Endothelial cell of umbilical vein (primary cell): ENCODE results near the gene VAC14. TPM values are rescaled to one million over a fixed set of nuclear protein-coding genes. Genes with fewer than 3 reads are reported as not detected.

ENCODE experiments used
- BruUV-seq: library from RNA; stranded (reverse); fragments of 400-500 nt; replicated peaks from 2 replicates; lab custom pipeline; 2021; lab: Mats Ljungman, UMichigan
- CTCF ChIA-PET: fragments of 300-600, 350-600 bp; sonication (Branson Sonifier 250); formaldehyde crosslinking; loops from one replicate; lab custom pipeline; 2021; ENCODE audit warnings: antibody characterized with exemption, inconsistent platforms; lab: Charles Lee
- POLR2A ChIA-PET: fragments of 300-600, 350-600 bp; sonication (Branson Sonifier 250); formaldehyde crosslinking; loops from one replicate; lab custom pipeline; 2021; ENCODE audit warnings: antibody characterized with exemption, inconsistent platforms; lab: Charles Lee
- DNase-seq: peaks from one replicate; pipeline ENCODE4 v3.0.0-alpha.2; 2011; ENCODE audit warnings: low read depth, low spot score
- FAIRE-seq: peaks from 2 replicates; lab custom pipeline; 2011; peaks lifted over from hg19 to GRCh38; lab: Jason Lieb, UNC
- H2AFZ ChIP-seq: 2 replicates; pipeline ENCODE4 v1.6.0; 2012; ENCODE audit warnings: low read depth, low read length, control low read depth, inconsistent platforms
- H3K27ac ChIP-seq: 2 replicates; pipeline ENCODE4 v1.5.1; 2011; ENCODE audit warnings: low read depth, mild to moderate bottlenecking, control low read depth, low read length, moderate library complexity; ENCODE audit not compliant: insufficient read depth
- H3K27me3 ChIP-seq, 2 experiments: 2 replicates each; pipeline versions ENCODE4 v1.6.0 to v1.6.1; 2011; ENCODE audit warnings: low read length in 2 of 2, mixed read lengths in 1 of 2; ENCODE audit not compliant: control insufficient read depth in 2 of 2, insufficient read depth in 2 of 2
- H3K36me3 ChIP-seq, 2 experiments: 2 replicates in 1 of 2; 3 replicates in 1 of 2; pipeline ENCODE4 v1.5.1; 2011; ENCODE audit warnings: low read length in 2 of 2, mild to moderate bottlenecking in 1 of 2, moderate library complexity in 1 of 2; ENCODE audit not compliant: control insufficient read depth in 2 of 2, insufficient read depth in 2 of 2; ENCODE audit errors: extremely low read depth in 1 of 2
- H3K4me1 ChIP-seq: 3 replicates; pipeline ENCODE4 v1.5.1; 2011; ENCODE audit warnings: mild to moderate bottlenecking, low read length; ENCODE audit not compliant: control insufficient read depth, insufficient read depth; ENCODE audit errors: extremely low read depth
- H3K4me2 ChIP-seq: 2 replicates; pipeline ENCODE4 v1.6.1; 2011; ENCODE audit warnings: low read length, control low read depth, mixed read lengths; ENCODE audit not compliant: insufficient read depth
- H3K4me3 ChIP-seq, 3 experiments: fragments of 200-600 bp in 1 of 3; sonication (generic), shearing (Covaris generic) in 1 of 3; replicated peaks in 1 of 3; 2 replicates each; pipeline ENCODE4 v1.5.1; 2011 to 2016; ENCODE audit warnings: control low read depth in 3 of 3, low read length in 3 of 3, mild to moderate bottlenecking in 2 of 3, inconsistent platforms in 1 of 3, low read depth in 1 of 3, moderate library complexity in 1 of 3; ENCODE audit not compliant: insufficient read depth in 1 of 3
- H3K79me2 ChIP-seq: 2 replicates; pipeline ENCODE4 v1.6.0; 2012; ENCODE audit warnings: low read length, inconsistent platforms; ENCODE audit not compliant: control insufficient read depth, insufficient read depth
- H3K9ac ChIP-seq: replicated peaks from 2 replicates; pipeline ENCODE3; 2011; ENCODE audit warnings: low read length, control low read depth; ENCODE audit not compliant: insufficient read depth; ENCODE audit errors: extremely low read depth
- H3K9me1 ChIP-seq: replicated peaks from 3 replicates; pipeline ENCODE4 v1.6.0; 2011; ENCODE audit warnings: mild to moderate bottlenecking, low read length; ENCODE audit not compliant: control insufficient read depth, insufficient read depth; ENCODE audit errors: extremely low read depth
- H3K9me3 ChIP-seq: replicated peaks from 2 replicates; pipeline ENCODE4 v1.5.1; 2012; ENCODE audit warnings: low read length, inconsistent platforms; ENCODE audit not compliant: control insufficient read depth, insufficient read depth
- H4K20me1 ChIP-seq: replicated peaks from 2 replicates; pipeline ENCODE3; 2011; ENCODE audit warnings: mild to moderate bottlenecking, low read length; ENCODE audit not compliant: control insufficient read depth, insufficient read depth; ENCODE audit errors: extremely low read depth
- EZH2 ChIP-seq: IDR thresholded peaks from 2 replicates; pipeline ENCODE4 v1.6.1; 2012; ENCODE audit warnings: borderline replicate concordance, low read depth, mild to moderate bottlenecking, moderate library complexity, low read length, inconsistent platforms; ENCODE audit not compliant: severe bottlenecking
- GATA2 ChIP-seq: IDR thresholded peaks from 2 replicates; pipeline ENCODE4 v1.7.0; 2011; ENCODE audit warnings: low read depth, mild to moderate bottlenecking, moderate library complexity, mixed read lengths, low read length; ENCODE audit not compliant: insufficient read length, insufficient read depth
- JUN ChIP-seq: IDR thresholded peaks from 2 replicates; pipeline ENCODE4 v1.6.1; 2011; ENCODE audit warnings: borderline replicate concordance, low read depth; ENCODE audit not compliant: insufficient read length, insufficient read depth
- MYC ChIP-seq: IDR thresholded peaks from one replicate; pipeline ENCODE4 v1.6.1; 2011; ENCODE audit warnings: mild to moderate bottlenecking, low read depth, low read length
- POLR2A ChIP-seq: IDR thresholded peaks from 2 replicates; pipeline ENCODE4 v1.6.1; 2012; ENCODE audit warnings: low read depth, mild to moderate bottlenecking, control low read depth, low read length
- dilution Hi-C: fragments of 300-500 bp; cut with MboI; formaldehyde crosslinking; loops from one replicate; pipeline ENCODE4 v1.15.0; 2019; ENCODE audit warnings: low sequenced_read_pairs; ENCODE audit not compliant: extremely low pct_ligation_motif_present
- intact Hi-C: fragments of 100-400 bp; cut with micrococcal nuclease; formaldehyde crosslinking; loops from one replicate; pipeline ENCODE4 v1.10.0; 2022
- polyA plus RNA-seq, 4 experiments: library from polyadenylated mRNA; depleted of rRNA in 3 of 4; stranded (reverse) in 3 of 4; unstranded in 1 of 4; fragments of >200 nt; gene quantifications; 2 replicates each; pipeline versions ENCODE4 v1.2.1 to v1.2.3, GENCODE V29; 2011 to 2012; ENCODE audit warnings: missing spikeins in 1 of 4
- total RNA-seq: library from RNA; stranded (reverse); gene quantifications from 2 replicates; pipeline ENCODE4 v1.2.3, GENCODE V29; 2021
- TF ChIP-seq, protein P1 (sequence below): IDR thresholded peaks from 2 replicates; pipeline ENCODE4 v1.6.1; 2011; ENCODE audit not compliant: insufficient read depth, insufficient read length
- TF ChIP-seq, protein P2 (sequence below), 2 donors: IDR thresholded peaks; 1 replicate in 1 of 2; 2 replicates in 1 of 2; pipeline ENCODE4 v1.5.1; 2011; ENCODE audit warnings: low read length in 2 of 2, mild to moderate bottlenecking in 2 of 2, moderate library complexity in 2 of 2, control low read depth in 1 of 2, inconsistent platforms in 1 of 2, low read depth in 1 of 2; ENCODE audit not compliant: insufficient read depth in 1 of 2; ENCODE audit errors: extremely low read depth in 1 of 2

VAC14 gene
- total and polyA plus RNA-seq, 2 donors (not counting 3 experiments of a cell fraction or from before 2014, with no cell fraction given), result 37.6 to 57.9 TPM

DNA sequence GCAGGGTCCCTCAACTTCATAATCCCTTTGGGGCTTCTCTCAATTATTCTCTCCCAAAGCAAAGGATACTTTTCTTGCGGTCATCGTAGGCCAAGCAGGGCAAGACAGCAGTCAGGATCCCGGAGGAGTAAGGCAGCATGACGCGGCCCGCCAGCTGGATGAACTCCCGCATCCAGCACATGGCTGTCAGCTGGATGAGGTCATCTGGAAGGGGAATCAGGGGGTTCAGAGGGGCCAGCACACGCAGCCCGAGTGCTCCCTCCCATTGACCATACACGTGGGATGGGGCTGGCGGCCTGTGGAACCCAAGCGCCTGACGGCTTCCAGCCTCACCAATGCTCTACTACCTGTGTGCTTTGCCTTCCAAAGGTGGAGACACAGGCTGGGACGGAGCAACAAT is 19.2 kb downstream of the VAC14 start:
- BruUV-seq, result no TSS peak

More for the DNA sequence above, 19.2 kb downstream of the VAC14 start:
- POLR2A ChIA-PET, result no interaction called here
- no peak overlapping the region for H3K4me3 ChIP-seq
- no peaks in the 10 kb centered on the region for H3K79me2 ChIP-seq
- H3K27me3 ChIP-seq, result no peaks in the 10 kb centered on the region
- H3K4me2 ChIP-seq, result no peak overlapping the region
- intact Hi-C loops, result no loop called here
- DNase-seq (no peak), FAIRE-seq (no peak)
- TF ChIP-seq, protein P1, sequence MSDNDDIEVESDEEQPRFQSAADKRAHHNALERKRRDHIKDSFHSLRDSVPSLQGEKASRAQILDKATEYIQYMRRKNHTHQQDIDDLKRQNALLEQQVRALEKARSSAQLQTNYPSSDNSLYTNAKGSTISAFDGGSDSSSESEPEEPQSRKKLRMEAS, result no peak
- TF ChIP-seq GATA2 (no peak), EZH2 (no peak), JUN (no peak), MYC (no peak), POLR2A (no peak)
- TF ChIP-seq, protein P2, sequence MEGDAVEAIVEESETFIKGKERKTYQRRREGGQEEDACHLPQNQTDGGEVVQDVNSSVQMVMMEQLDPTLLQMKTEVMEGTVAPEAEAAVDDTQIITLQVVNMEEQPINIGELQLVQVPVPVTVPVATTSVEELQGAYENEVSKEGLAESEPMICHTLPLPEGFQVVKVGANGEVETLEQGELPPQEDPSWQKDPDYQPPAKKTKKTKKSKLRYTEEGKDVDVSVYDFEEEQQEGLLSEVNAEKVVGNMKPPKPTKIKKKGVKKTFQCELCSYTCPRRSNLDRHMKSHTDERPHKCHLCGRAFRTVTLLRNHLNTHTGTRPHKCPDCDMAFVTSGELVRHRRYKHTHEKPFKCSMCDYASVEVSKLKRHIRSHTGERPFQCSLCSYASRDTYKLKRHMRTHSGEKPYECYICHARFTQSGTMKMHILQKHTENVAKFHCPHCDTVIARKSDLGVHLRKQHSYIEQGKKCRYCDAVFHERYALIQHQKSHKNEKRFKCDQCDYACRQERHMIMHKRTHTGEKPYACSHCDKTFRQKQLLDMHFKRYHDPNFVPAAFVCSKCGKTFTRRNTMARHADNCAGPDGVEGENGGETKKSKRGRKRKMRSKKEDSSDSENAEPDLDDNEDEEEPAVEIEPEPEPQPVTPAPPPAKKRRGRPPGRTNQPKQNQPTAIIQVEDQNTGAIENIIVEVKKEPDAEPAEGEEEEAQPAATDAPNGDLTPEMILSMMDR (IDR thresholded peaks at IDR 0.05; ENCODE audit: extremely low read depth in 1 of 2, insufficient read depth in 1 of 2, low read depth in 1 of 2, low read length in 2 of 2), result no peak
- CTCF ChIA-PET, result no interaction called here
- H3K9ac ChIP-seq, result no peak overlapping the region
- H3K9me1 ChIP-seq, result no peaks in the 10 kb centered on the region
- H3K27ac ChIP-seq, result no peak overlapping the region
- H3K36me3 ChIP-seq, result peaks cover 7 to 61% of the 10 kb centered on the region in 2 experiments
- no peaks in the 10 kb centered on the region for H3K4me1 ChIP-seq
- no peaks in the 10 kb centered on the region for H4K20me1 ChIP-seq
- dilution Hi-C loops, result no loop called here
- H2AFZ ChIP-seq, result no peak overlapping the region
- no peaks in the 10 kb centered on the region for H3K9me3 ChIP-seq
